Measurements from ENCODE around the gene ERBB4.
"Not testable (repeated sequence)": the region's sequence is repeated elsewhere in the genome, so short reads cannot be mapped to it uniquely, and the experiment has no call there.

Gene ERBB4

GRCh38 chr2:212154477-212154878 is 384.1 kb downstream of the ERBB4 start:
- DNase-seq (ENCODE audit: low read depth in 3 of 3, low spot score in 1 of 3) = no peak

GRCh38 chr2:212153923-212154322 is 384.7 kb downstream of the ERBB4 start:
- no peak for DNase-seq (ENCODE audit: low read depth in 3 of 3, low spot score in 1 of 3)

- no peak for DNase-seq (ENCODE audit: low read depth in 3 of 3, low spot score in 1 of 3)
Measured at GRCh38 chr2:212147921-212148513, 390.6 kb downstream of the ERBB4 start.

GRCh38 chr2:212146416-212146815 is 392.2 kb downstream of the ERBB4 start:
- DNase-seq (ENCODE audit: low read depth in 3 of 3, low spot score in 1 of 3) = no peak

- no peak for DNase-seq (ENCODE audit: low read depth in 3 of 3, low spot score in 1 of 3)
Measured at GRCh38 chr2:212145121-212145520, 393.5 kb downstream of the ERBB4 start.

- DNase-seq (ENCODE audit: low read depth in 3 of 3, low spot score in 1 of 3) = no peak
Measured at GRCh38 chr2:212142631-212143030, 396.0 kb downstream of the ERBB4 start.

GRCh38 chr2:212141499-212141898 is 397.1 kb downstream of the ERBB4 start:
- DNase-seq (ENCODE audit: low read depth in 3 of 3, low spot score in 1 of 3) = no peak

- no peak for DNase-seq (ENCODE audit: low read depth in 3 of 3, low spot score in 1 of 3)
Measured at GRCh38 chr2:212136216-212136795, 402.3 kb downstream of the ERBB4 start.

GRCh38 chr2:212135739-212136138 is 402.9 kb downstream of the ERBB4 start:
- DNase-seq (ENCODE audit: low read depth in 3 of 3, low spot score in 1 of 3) = no peak

GRCh38 chr2:212133337-212133736 is 405.3 kb downstream of the ERBB4 start:
- no peak for DNase-seq (ENCODE audit: low read depth in 3 of 3, low spot score in 1 of 3)

- DNase-seq (ENCODE audit: low read depth in 3 of 3, low spot score in 1 of 3) = no peak
Measured at GRCh38 chr2:212124598-212124997, 414.0 kb downstream of the ERBB4 start.

GRCh38 chr2:212119591-212119990 is 419.0 kb downstream of the ERBB4 start:
- no peak for DNase-seq (ENCODE audit: low read depth in 3 of 3, low spot score in 1 of 3)

- DNase-seq (ENCODE audit: low read depth in 3 of 3, low spot score in 1 of 3) = no peak
Measured at GRCh38 chr2:212117926-212118325, 420.7 kb downstream of the ERBB4 start.

GRCh38 chr2:212114489-212114888 is 424.1 kb downstream of the ERBB4 start:
- DNase-seq (ENCODE audit: low read depth in 3 of 3, low spot score in 1 of 3) = no peak

GRCh38 chr2:212112401-212112800 is 426.2 kb downstream of the ERBB4 start:
- DNase-seq (ENCODE audit: low read depth in 3 of 3, low spot score in 1 of 3) = no peak

- no peak for DNase-seq (ENCODE audit: low read depth in 3 of 3, low spot score in 1 of 3)
Measured at GRCh38 chr2:212109792-212110680, 428.6 kb downstream of the ERBB4 start.

- no peak for DNase-seq (ENCODE audit: low read depth in 3 of 3, low spot score in 1 of 3)
Measured at GRCh38 chr2:212109217-212109616, 429.4 kb downstream of the ERBB4 start.

- DNase-seq (ENCODE audit: low read depth in 3 of 3, low spot score in 1 of 3) = no peak
Measured at GRCh38 chr2:212107989-212108388, 430.6 kb downstream of the ERBB4 start.

- no peak for DNase-seq (ENCODE audit: low read depth in 3 of 3, low spot score in 1 of 3)
Measured at GRCh38 chr2:212107014-212107413, 431.6 kb downstream of the ERBB4 start.

GRCh38 chr2:212106536-212106935 is 432.1 kb downstream of the ERBB4 start:
- DNase-seq (ENCODE audit: low read depth in 3 of 3, low spot score in 1 of 3) = not testable (repeated sequence)

GRCh38 chr2:212099658-212100057 is 438.9 kb downstream of the ERBB4 start:
- no peak for DNase-seq (ENCODE audit: low read depth in 3 of 3, low spot score in 1 of 3)

- no peak for DNase-seq (ENCODE audit: low read depth in 3 of 3, low spot score in 1 of 3)
Measured at GRCh38 chr2:212098966-212099365, 439.6 kb downstream of the ERBB4 start.

Data from stimulated activated CD4-positive, alpha-beta T cell treated with anti-CD3 and anti-CD28 coated beads, TNF-alpha, amount 100 ng/mL, for 1 hour (primary cell).